ENCODE measurements around the gene ARHGAP23.

GRCh38 chr17:38540514-38541045, 112.3 kb downstream of the ARHGAP23 start:
- TF ChIP-seq CTCF (IDR thresholded peaks at IDR 0.05 in 8 of 11, conservative IDR thresholded peaks at IDR 0.05 in 3 of 11): no peak
- no peak for TF ChIP-seq POLR2A (IDR thresholded peaks at IDR 0.05)
